Tibial artery (tissue), 4 donors: Measurements from ENCODE around the gene SCGB1C2.
A peak's percentile ranks its signal among the peaks of the same experiment; 100 is the strongest.

Experiments used
- DNase-seq, 2 donors: peaks; one replicate each; pipeline ENCODE4 v3.0.0-alpha.2; 2019
- H3K27ac ChIP-seq, 2 donors: fragments of 200-600 bp; sonication (generic) in 1 of 2; 1 replicate in 1 of 2; 2 replicates in 1 of 2; pipeline ENCODE4 v1.5.1; 2018 to 2019; ENCODE audit warnings: mild to moderate bottlenecking in 1 of 2
- H3K27me3 ChIP-seq, 2 donors: fragments of 200-600 bp; sonication (generic) in 1 of 2; one replicate each; pipeline versions ENCODE4 v1.5.1 to v1.6.0; 2016 to 2019
- H3K36me3 ChIP-seq, 3 donors: fragments of 200-600 bp; sonication (generic) in 2 of 3; one replicate each; pipeline ENCODE4 v1.5.1; 2016 to 2019; ENCODE audit warnings: mild to moderate bottlenecking in 2 of 3
- H3K4me1 ChIP-seq, 4 donors: fragments of 200-600 bp; sonication (generic) in 2 of 4; 1 replicate in 3 of 4; 2 replicates in 1 of 4; pipeline ENCODE4 v1.5.1; 2016 to 2019
- H3K4me3 ChIP-seq, 2 donors: fragments of 200-600 bp; sonication (generic) in 1 of 2; 1 replicate in 1 of 2; 2 replicates in 1 of 2; pipeline ENCODE4 v1.5.1; 2018 to 2019; ENCODE audit warnings: mild to moderate bottlenecking in 2 of 2
- H3K9me3 ChIP-seq, 3 donors: fragments of 200-600 bp; sonication (generic) in 1 of 3; one replicate each; pipeline ENCODE4 v1.5.1; 2016 to 2019
- CTCF ChIP-seq, 2 experiments: fragments of 200-600 bp in 1 of 2; fragments of 450-650 bp in 1 of 2; IDR thresholded peaks; one replicate each; pipeline ENCODE4 v1.5.1; 2017 to 2019; ENCODE audit warnings: antibody characterized with exemption in 2 of 2, mild to moderate bottlenecking in 1 of 2, moderate library complexity in 1 of 2
- intact Hi-C: fragments of 100-400 bp; cut with DNase I; formaldehyde crosslinking; loops from one replicate; pipeline ENCODE4 v1.15.0; 2023; ENCODE audit warnings: low total_unique reads

Gene SCGB1C2

GRCh38 chr17:173166-173911, 36.0 kb downstream of the SCGB1C2 start:
- TF ChIP-seq CTCF (IDR thresholded peaks at IDR 0.05), result no peak
- Histone ChIP-seq H3K9me3 (no peaks in the 10 kb centered on the region), H3K4me3 (no peak overlapping the region), H3K27ac (no peak overlapping the region), H3K4me1 (no peaks in the 10 kb centered on the region), H3K36me3 (no peaks in the 10 kb centered on the region), H3K27me3 (peaks cover 0 to 46% of the 10 kb centered on the region in 2 donors)
- no peak for DNase-seq
- intact Hi-C loops, result no loop called here

- intact Hi-C loops, result no loop called here
- TF ChIP-seq CTCF (IDR thresholded peaks at IDR 0.05), result no peak
- no peak for DNase-seq
Measured at GRCh38 chr17:177155-177554, 39.8 kb downstream of the SCGB1C2 start.

GRCh38 chr17:177762-178161, 40.4 kb downstream of the SCGB1C2 start:
- no peak for TF ChIP-seq CTCF (IDR thresholded peaks at IDR 0.05)
- Histone ChIP-seq H3K27me3 (peaks cover 0 to 72% of the 10 kb centered on the region in 2 donors), H3K4me1 (peaks cover 0 to 23% (median 13%) of the 10 kb centered on the region in 4 donors), H3K4me3 (no peak overlapping the region), H3K36me3 (no peaks in the 10 kb centered on the region), H3K9me3 (no peaks in the 10 kb centered on the region), H3K27ac (no peak overlapping the region)
- DNase-seq, result no peak
- intact Hi-C loops, result no loop called here

More at GRCh38 chr17:177155-177554, 39.8 kb downstream of the SCGB1C2 start:
- peaks cover 0 to 71% of the 10 kb centered on the region in 2 donors for H3K27me3 ChIP-seq
- H3K36me3 ChIP-seq, result no peaks in the 10 kb centered on the region
- H3K27ac ChIP-seq, result no peak overlapping the region
- H3K9me3 ChIP-seq, result no peaks in the 10 kb centered on the region
- peaks cover 0 to 23% (median 13%) of the 10 kb centered on the region in 4 donors for H3K4me1 ChIP-seq
- H3K4me3 ChIP-seq, result no peak overlapping the region

GRCh38 chr17:178292-179065, 41.1 kb downstream of the SCGB1C2 start:
- Histone ChIP-seq H3K4me1 (peaks cover 0 to 23% (median 13%) of the 10 kb centered on the region in 4 donors), H3K4me3 (no peak overlapping the region), H3K27me3 (peaks cover 0 to 76% of the 10 kb centered on the region in 2 donors), H3K9me3 (no peaks in the 10 kb centered on the region), H3K27ac (no peak overlapping the region), H3K36me3 (no peaks in the 10 kb centered on the region)
- intact Hi-C loops, result no loop called here
- no peak for TF ChIP-seq CTCF (IDR thresholded peaks at IDR 0.05)
- DNase-seq, result no peak

- Histone ChIP-seq H3K4me3 (peak overlapping the region in 1 of 2 donors; percentile 36), H3K27me3 (peaks cover 0 to 78% of the 10 kb centered on the region in 2 donors), H3K4me1 (peaks cover 0 to 23% (median 13%) of the 10 kb centered on the region in 4 donors), H3K36me3 (no peaks in the 10 kb centered on the region), H3K9me3 (no peaks in the 10 kb centered on the region), H3K27ac (no peak overlapping the region)
- intact Hi-C loops, result no loop called here
- no peak for TF ChIP-seq CTCF (IDR thresholded peaks at IDR 0.05)
- DNase-seq, result no peak
Measured at GRCh38 chr17:179066-179432, 41.7 kb downstream of the SCGB1C2 start.
